ENCODE measurements around the gene FBXL15. TPM values are rescaled to one million over a fixed set of nuclear protein-coding genes. Genes with fewer than 3 reads are reported as not detected.

The FBXL15 gene
- total RNA-seq, 1 donor from 2014 or later: 16.5 TPM

DNA sequence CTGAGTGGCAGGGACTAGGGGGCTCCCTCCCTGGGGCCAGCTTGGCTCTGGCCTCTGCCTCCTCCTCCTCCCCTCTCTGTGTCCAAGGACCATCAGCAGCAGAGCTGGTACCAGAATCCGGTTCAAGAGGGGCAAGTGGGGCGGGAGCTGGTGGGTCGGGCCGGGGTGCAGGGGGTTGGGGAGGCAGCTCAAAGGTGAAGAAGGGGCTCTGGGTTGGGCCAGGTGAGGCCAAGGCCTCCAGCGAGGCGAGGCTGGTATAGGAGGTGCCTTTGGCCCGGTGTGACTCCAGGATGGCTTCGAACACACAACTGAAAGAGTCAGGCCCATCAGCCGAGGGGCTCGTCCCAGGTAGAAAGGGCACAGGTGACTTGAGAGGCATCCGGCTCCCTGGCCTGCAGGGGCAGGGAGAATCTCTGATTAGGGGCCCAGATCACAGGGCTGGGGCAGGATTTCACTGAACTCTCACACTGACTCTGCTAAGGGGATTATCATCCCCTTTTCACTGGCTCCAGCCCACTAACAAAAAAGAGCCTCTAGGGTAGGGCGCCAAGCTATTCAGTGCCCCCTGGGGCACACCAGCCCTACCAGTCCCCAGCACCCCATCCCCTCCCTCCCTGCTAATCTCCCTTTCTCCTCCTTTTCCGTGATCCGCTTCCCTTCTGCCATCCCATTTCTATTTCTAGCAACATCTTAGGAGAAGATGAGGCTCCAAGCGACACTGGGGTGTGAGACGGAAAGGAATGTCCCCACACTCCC is 6.7 kb upstream of the FBXL15 start:
- H3K27me3 ChIP-seq: peaks cover 24% of the 10 kb centered on the region
- H3K27ac ChIP-seq: no peak overlapping the region
- intact Hi-C loops (cut with DNase I): no loop called here
- peaks cover 0 to 5% of the 10 kb centered on the region in 2 donors for H3K4me1 ChIP-seq
- no peaks in the 10 kb centered on the region for H3K9me3 ChIP-seq
- no peaks in the 10 kb centered on the region for H3K36me3 ChIP-seq
- DNase-seq (ENCODE audit: low spot score in 2 of 2): no peak
- no peak overlapping the region for H3K4me3 ChIP-seq
- TF ChIP-seq CTCF (IDR thresholded peaks at IDR 0.05): no peak

- intact Hi-C loops (cut with DNase I): no loop called here
- no peak for DNase-seq (ENCODE audit: low spot score in 2 of 2)
- TF ChIP-seq CTCF (IDR thresholded peaks at IDR 0.05): no peak
- no peak overlapping the region for H3K27ac ChIP-seq
- peaks cover 24% of the 10 kb centered on the region for H3K27me3 ChIP-seq
- H3K4me1 ChIP-seq: peaks cover 6 to 9% of the 10 kb centered on the region in 2 donors
- no peaks in the 10 kb centered on the region for H3K36me3 ChIP-seq
- H3K4me3 ChIP-seq: no peak overlapping the region
- no peaks in the 10 kb centered on the region for H3K9me3 ChIP-seq
Observed at GRCh38 chr10:102414749-102415148, 5.9 kb upstream of the FBXL15 start.

DNA sequence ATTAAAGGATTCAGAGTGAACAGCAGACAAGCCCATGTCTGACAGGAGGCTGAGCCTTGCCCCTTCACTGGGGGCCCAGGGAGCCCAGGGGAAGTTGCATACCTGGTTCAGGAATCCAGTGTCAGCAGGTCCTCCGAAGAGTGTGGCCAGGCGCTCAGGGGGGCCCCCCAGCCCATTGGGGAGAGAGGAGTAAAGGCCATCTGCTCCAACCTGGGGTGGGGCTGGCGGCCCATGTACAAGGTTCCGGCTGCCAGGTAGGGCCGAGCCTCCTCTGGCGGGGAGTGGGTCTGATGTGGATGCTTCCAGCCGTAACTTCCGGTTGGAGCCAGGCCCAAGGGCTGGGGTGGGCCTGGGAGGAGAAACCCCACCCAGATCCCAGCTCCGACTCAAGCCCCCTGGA is 4.4 kb upstream of the FBXL15 start:
- H3K27me3 ChIP-seq: peaks cover 17% of the 10 kb centered on the region
- intact Hi-C loops (cut with DNase I): no loop called here
- H3K4me3 ChIP-seq: no peak overlapping the region

GRCh38 chr10:102416695-102417094 is 3.9 kb upstream of the FBXL15 start:
- Histone ChIP-seq H3K4me1 (peaks cover 14 to 15% of the 10 kb centered on the region in 2 donors), H3K36me3 (no peaks in the 10 kb centered on the region), H3K4me3 (no peak overlapping the region), H3K27ac (no peak overlapping the region), H3K27me3 (peaks cover 17% of the 10 kb centered on the region), H3K9me3 (no peaks in the 10 kb centered on the region)
- intact Hi-C loops (cut with DNase I): no loop called here
- TF ChIP-seq CTCF (IDR thresholded peaks at IDR 0.05): no peak
- no peak for DNase-seq (ENCODE audit: low spot score in 2 of 2)

More for the DNA sequence above, 4.4 kb upstream of the FBXL15 start:
- DNase-seq (ENCODE audit: low spot score in 2 of 2): no peak
- H3K27ac ChIP-seq: no peak overlapping the region
- TF ChIP-seq CTCF (IDR thresholded peaks at IDR 0.05): no peak
- H3K36me3 ChIP-seq: no peaks in the 10 kb centered on the region
- peaks cover 14 to 15% of the 10 kb centered on the region in 2 donors for H3K4me1 ChIP-seq
- no peaks in the 10 kb centered on the region for H3K9me3 ChIP-seq

DNA sequence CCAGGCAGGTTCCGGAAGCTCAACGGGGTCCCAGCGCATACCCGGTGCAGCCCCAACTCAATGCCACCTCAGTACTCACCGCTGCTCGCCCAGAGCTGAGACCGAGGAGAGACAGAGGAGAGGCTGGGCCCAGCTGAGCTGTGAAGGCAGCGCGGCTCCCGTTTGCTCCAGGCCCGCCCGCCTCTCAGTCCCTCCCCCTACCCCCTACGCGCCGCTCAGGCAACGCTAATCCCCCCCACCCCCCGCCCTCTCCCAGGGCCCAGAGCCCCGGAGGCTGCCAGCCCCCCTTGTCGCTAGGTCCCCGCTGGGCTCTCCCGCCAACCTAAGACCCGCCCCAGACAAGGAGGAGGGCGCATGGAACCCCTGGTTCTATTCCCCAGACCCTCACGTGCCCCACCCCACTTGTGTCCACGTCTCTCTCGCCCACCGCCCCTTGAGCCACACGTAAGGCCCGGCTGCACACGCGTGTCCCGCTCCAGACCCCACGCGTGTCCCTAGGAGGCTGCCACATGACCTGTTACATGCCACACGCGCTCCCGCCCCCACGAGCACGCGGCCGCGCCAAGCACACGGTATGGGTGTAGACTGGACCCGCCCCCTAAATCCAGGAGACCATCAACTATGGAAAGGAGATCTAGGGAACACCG is 1.9 kb upstream of the FBXL15 start, which contains the start of gene PSD:
Gene PSD (minus strand): TSS at position 164 of the 647 bp plus-strand sequence. CDS start 1,747 bp downstream, outside the sequence.
- Histone ChIP-seq H3K36me3 (peaks cover 4% of the 10 kb centered on the region in 2 donors), H3K9me3 (no peaks in the 10 kb centered on the region), H3K4me1 (peaks cover 16 to 27% of the 10 kb centered on the region in 2 donors), H3K4me3 (peak within 1 kb of the TSS; percentile 92 to 93), H3K27ac (no peak within 1 kb of the TSS), H3K27me3 (peaks cover 16% of the 10 kb centered on the region)
- intact Hi-C loops (cut with DNase I): no loop called here
- DNase-seq (ENCODE audit: low spot score in 2 of 2): no peak
- no peak for TF ChIP-seq CTCF (IDR thresholded peaks at IDR 0.05)

Data from ascending aorta (tissue), 2 donors.